GM23338 (cell line): Measurements from ENCODE around the gene RAB19. TPM values are rescaled to one million over a fixed set of nuclear protein-coding genes. Genes with fewer than 3 reads are reported as not detected.

ENCODE experiments used
- ATAC-seq: fragments of 200-7000 bp; cut with Tn5 transposase; 3 replicates; pipeline ENCODE4 v1.9.1; 2020
- DNase-seq: peaks from one replicate; pipeline ENCODE4 v3.0.0-alpha.2; 2015; ENCODE audit warnings: low spot score
- H2AFZ ChIP-seq: fragments of 200-600 bp; sonication (generic); 2 replicates; pipeline ENCODE4 v1.8.0; 2016; ENCODE audit warnings: antibody characterized with exemption, mild to moderate bottlenecking, moderate library complexity
- H3F3A ChIP-seq: fragments of 200-600 bp; sonication (generic); replicated peaks from 2 replicates; pipeline ENCODE4 v1.8.0; 2017; ENCODE audit warnings: antibody characterized with exemption, mixed run types, low read depth
- H3K27ac ChIP-seq: fragments of 200-600 bp; sonication (generic); 2 replicates; pipeline ENCODE4 v1.6.1; 2016; ENCODE audit warnings: low read depth
- H3K27me3 ChIP-seq: fragments of 200-600 bp; sonication (generic); 2 replicates; pipeline ENCODE4 v1.8.0; 2016; ENCODE audit warnings: mild to moderate bottlenecking, mixed run types, moderate library complexity; ENCODE audit not compliant: insufficient read depth
- H3K36me3 ChIP-seq: fragments of 200-600 bp; sonication (generic); 2 replicates; pipeline ENCODE4 v1.8.0; 2016; ENCODE audit warnings: mild to moderate bottlenecking; ENCODE audit not compliant: insufficient read depth
- H3K4me1 ChIP-seq: fragments of 200-600 bp; sonication (generic); 2 replicates; pipeline ENCODE4 v1.8.0; 2016; ENCODE audit warnings: mild to moderate bottlenecking, moderate library complexity; ENCODE audit not compliant: insufficient read depth
- H3K4me2 ChIP-seq: fragments of 200-600 bp; sonication (generic); 2 replicates; pipeline ENCODE4 v1.7.1; 2017; ENCODE audit warnings: mixed run types
- H3K4me3 ChIP-seq: fragments of 200-600 bp; sonication (generic); 2 replicates; pipeline ENCODE4 v1.6.1; 2016; ENCODE audit warnings: mixed run types
- H3K79me2 ChIP-seq: fragments of 200-600 bp; sonication (generic); replicated peaks from 2 replicates; pipeline ENCODE4 v1.8.0; 2017; ENCODE audit warnings: mild to moderate bottlenecking; ENCODE audit not compliant: insufficient read depth
- H3K9me2 ChIP-seq: fragments of 200-600 bp; sonication (generic); 2 replicates; pipeline ENCODE4 v1.8.0; 2017; ENCODE audit not compliant: insufficient read depth
- H4K20me1 ChIP-seq: fragments of 200-600 bp; sonication (generic); replicated peaks from 2 replicates; pipeline ENCODE4 v1.8.0; 2017; ENCODE audit warnings: mild to moderate bottlenecking; ENCODE audit not compliant: insufficient read depth
- H3K27ac Mint-ChIP-seq: 2 replicates; pipeline ENCODE4 v1.8.0; 2020; ENCODE audit warnings: inconsistent platforms, mild to moderate bottlenecking, moderate library complexity, mixed read lengths
- H3K27me3 Mint-ChIP-seq: 3 replicates; pipeline ENCODE4 v1.8.0; 2022; ENCODE audit warnings: low read depth, mild to moderate bottlenecking, moderate library complexity, mixed read lengths, inconsistent platforms; ENCODE audit not compliant: insufficient read depth, poor library complexity
- H3K36me3 Mint-ChIP-seq: 3 replicates; pipeline ENCODE4 v1.8.0; 2021; ENCODE audit warnings: low read depth, mild to moderate bottlenecking, inconsistent platforms, moderate library complexity, mixed read lengths
- H3K4me1 Mint-ChIP-seq: 3 replicates; pipeline ENCODE4 v1.8.0; 2020; ENCODE audit warnings: mild to moderate bottlenecking, inconsistent platforms, mixed read lengths
- H3K4me3 Mint-ChIP-seq: 3 replicates; pipeline ENCODE4 v1.8.0; 2021; ENCODE audit warnings: moderate library complexity, mild to moderate bottlenecking, inconsistent platforms, mixed read lengths
- H3K9me3 Mint-ChIP-seq: 3 replicates; pipeline ENCODE4 v1.8.0; 2020; ENCODE audit warnings: moderate library complexity, mild to moderate bottlenecking, inconsistent platforms, mixed read lengths
- CTCF ChIP-seq, 2 experiments: fragments of 200-600 bp in 1 of 2; sonication (generic) in 1 of 2; conservative IDR thresholded peaks; 2 replicates each; pipeline versions ENCODE4 v1.5.1 to v1.6.1; 2016 to 2017; ENCODE audit warnings: antibody characterized with exemption in 2 of 2, low read depth in 2 of 2, mild to moderate bottlenecking in 2 of 2, moderate library complexity in 1 of 2
- ETS1 ChIP-seq: IDR thresholded peaks from 2 replicates; pipeline ENCODE4 v1.6.1; 2016; ENCODE audit warnings: antibody characterized with exemption
- EZH2 ChIP-seq: fragments of 200-600 bp; sonication (generic); IDR thresholded peaks from one replicate; pipeline ENCODE4 v1.8.0; 2017; ENCODE audit warnings: antibody characterized with exemption, mild to moderate bottlenecking, low read depth; ENCODE audit not compliant: unreplicated experiment
- EZH2phosphoT487 ChIP-seq: fragments of 200-600 bp; sonication (generic); IDR thresholded peaks from one replicate; pipeline ENCODE4 v1.8.1; 2018; ENCODE audit warnings: antibody characterized with exemption; ENCODE audit not compliant: unreplicated experiment
- JUNB ChIP-seq: IDR thresholded peaks from one replicate; pipeline ENCODE4 v1.6.1; 2016; ENCODE audit warnings: antibody characterized with exemption; ENCODE audit not compliant: unreplicated experiment
- POLR2AphosphoS5 ChIP-seq: IDR thresholded peaks from 2 replicates; pipeline ENCODE4 v1.6.1; 2016; ENCODE audit warnings: antibody characterized with exemption, low read depth
- STAT1 ChIP-seq: IDR thresholded peaks from one replicate; pipeline ENCODE4 v1.6.1; 2016; ENCODE audit warnings: antibody characterized with exemption; ENCODE audit not compliant: unreplicated experiment
- ZNF114 ChIP-seq: fragments of 250-450 bp; sonication (Bioruptor Pico); IDR thresholded peaks from 2 replicates; pipeline ENCODE4 v1.5.0; 2020; ENCODE audit warnings: mild to moderate bottlenecking, moderate library complexity
- ZNF331 ChIP-seq: fragments of 250-450 bp; sonication (Bioruptor Pico); IDR thresholded peaks from 2 replicates; pipeline ENCODE4 v1.5.0; 2020; ENCODE audit warnings: low read depth, mild to moderate bottlenecking, moderate library complexity
- polyA plus RNA-seq: library from polyadenylated mRNA; unstranded; fragments of >200 nt; fragmentation: Nextera tagmentation; extraction: Ambion mirVana; gene quantifications from 2 replicates; pipeline ENCODE4 v1.2.1, GENCODE V29; 2016
- total RNA-seq: library from RNA; depleted of rRNA; stranded (reverse); fragments of >200 nt; shearing (Covaris generic); gene quantifications from 2 replicates; pipeline ENCODE4 v1.2.3, GENCODE V29; 2014
- TF ChIP-seq, protein P1 (sequence below): fragments of 250-450 bp; sonication (Bioruptor Pico); IDR thresholded peaks from 2 replicates; pipeline ENCODE4 v1.5.0; 2020; ENCODE audit warnings: mild to moderate bottlenecking, moderate library complexity
- TF ChIP-seq, protein P2 (sequence below): IDR thresholded peaks from one replicate; pipeline ENCODE4 v1.6.1; 2018; ENCODE audit warnings: antibody characterized with exemption; ENCODE audit not compliant: unreplicated experiment

RAB19 gene
- total and polyA plus RNA-seq, 2 experiments from 2014 or later, result 2.5 to 5.2 TPM

DNA sequence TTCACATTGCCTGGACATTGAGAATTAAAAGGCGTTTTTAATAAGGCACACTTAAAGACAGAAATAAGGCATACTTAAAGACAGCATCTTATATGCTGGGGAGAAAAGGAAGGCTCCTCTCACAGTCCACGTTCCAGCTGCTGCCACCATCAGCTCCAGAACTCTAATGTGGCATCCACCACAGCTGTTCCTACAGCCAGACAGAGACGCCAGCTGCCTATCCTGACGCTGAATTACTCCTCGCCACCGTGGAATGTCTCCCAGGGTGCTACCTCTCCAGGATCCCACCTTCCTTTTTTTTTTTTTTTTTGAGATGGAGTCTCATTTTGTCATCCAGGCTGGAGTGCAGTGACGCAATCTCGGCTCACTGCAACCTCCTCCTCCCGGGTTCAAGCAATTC is 36.3 kb upstream of the RAB19 start:
- Mint-ChIP-seq H3K9me3 (peaks cover 9% of the 10 kb centered on the region; the same call in 2 of the 3 replicates), H3K27ac (no peak overlapping the region), H3K4me1 (peaks cover 9% of the 10 kb centered on the region), H3K27me3 (no peaks in the 10 kb centered on the region), H3K4me3 (no peak overlapping the region), H3K36me3 (peaks cover 37% of the 10 kb centered on the region)
- Histone ChIP-seq H2AFZ (no peak overlapping the region), H3K4me1 (no peaks in the 10 kb centered on the region), H4K20me1 (no peaks in the 10 kb centered on the region; the same call in 1 of the 2 replicates), H3K27me3 (no peaks in the 10 kb centered on the region), H3K36me3 (0 out of 2 replicates have a peak, but pooled peaks cover 7% of the 10 kb centered on the region), H3K9me2 (no peaks in the 10 kb centered on the region), H3K79me2 (no peaks in the 10 kb centered on the region), H3K4me3 (no peak overlapping the region), H3K4me2 (no peak overlapping the region), H3F3A (no peaks in the 10 kb centered on the region; the same call in 1 of the 2 replicates), H3K27ac (no peak overlapping the region)
- TF ChIP-seq POLR2AphosphoS5 (no peak), EZH2 (no peak), STAT1 (no peak), JUNB (no peak), ZNF331 (CRISPR knock-in tag) (no peak), ZNF114 (no peak), CTCF (conservative IDR thresholded peaks at IDR 0.05; ENCODE audit: low read depth in 2 of 2) (no peak), EZH2phosphoT487 (no peak), ETS1 (no peak)
- TF ChIP-seq, protein P1, sequence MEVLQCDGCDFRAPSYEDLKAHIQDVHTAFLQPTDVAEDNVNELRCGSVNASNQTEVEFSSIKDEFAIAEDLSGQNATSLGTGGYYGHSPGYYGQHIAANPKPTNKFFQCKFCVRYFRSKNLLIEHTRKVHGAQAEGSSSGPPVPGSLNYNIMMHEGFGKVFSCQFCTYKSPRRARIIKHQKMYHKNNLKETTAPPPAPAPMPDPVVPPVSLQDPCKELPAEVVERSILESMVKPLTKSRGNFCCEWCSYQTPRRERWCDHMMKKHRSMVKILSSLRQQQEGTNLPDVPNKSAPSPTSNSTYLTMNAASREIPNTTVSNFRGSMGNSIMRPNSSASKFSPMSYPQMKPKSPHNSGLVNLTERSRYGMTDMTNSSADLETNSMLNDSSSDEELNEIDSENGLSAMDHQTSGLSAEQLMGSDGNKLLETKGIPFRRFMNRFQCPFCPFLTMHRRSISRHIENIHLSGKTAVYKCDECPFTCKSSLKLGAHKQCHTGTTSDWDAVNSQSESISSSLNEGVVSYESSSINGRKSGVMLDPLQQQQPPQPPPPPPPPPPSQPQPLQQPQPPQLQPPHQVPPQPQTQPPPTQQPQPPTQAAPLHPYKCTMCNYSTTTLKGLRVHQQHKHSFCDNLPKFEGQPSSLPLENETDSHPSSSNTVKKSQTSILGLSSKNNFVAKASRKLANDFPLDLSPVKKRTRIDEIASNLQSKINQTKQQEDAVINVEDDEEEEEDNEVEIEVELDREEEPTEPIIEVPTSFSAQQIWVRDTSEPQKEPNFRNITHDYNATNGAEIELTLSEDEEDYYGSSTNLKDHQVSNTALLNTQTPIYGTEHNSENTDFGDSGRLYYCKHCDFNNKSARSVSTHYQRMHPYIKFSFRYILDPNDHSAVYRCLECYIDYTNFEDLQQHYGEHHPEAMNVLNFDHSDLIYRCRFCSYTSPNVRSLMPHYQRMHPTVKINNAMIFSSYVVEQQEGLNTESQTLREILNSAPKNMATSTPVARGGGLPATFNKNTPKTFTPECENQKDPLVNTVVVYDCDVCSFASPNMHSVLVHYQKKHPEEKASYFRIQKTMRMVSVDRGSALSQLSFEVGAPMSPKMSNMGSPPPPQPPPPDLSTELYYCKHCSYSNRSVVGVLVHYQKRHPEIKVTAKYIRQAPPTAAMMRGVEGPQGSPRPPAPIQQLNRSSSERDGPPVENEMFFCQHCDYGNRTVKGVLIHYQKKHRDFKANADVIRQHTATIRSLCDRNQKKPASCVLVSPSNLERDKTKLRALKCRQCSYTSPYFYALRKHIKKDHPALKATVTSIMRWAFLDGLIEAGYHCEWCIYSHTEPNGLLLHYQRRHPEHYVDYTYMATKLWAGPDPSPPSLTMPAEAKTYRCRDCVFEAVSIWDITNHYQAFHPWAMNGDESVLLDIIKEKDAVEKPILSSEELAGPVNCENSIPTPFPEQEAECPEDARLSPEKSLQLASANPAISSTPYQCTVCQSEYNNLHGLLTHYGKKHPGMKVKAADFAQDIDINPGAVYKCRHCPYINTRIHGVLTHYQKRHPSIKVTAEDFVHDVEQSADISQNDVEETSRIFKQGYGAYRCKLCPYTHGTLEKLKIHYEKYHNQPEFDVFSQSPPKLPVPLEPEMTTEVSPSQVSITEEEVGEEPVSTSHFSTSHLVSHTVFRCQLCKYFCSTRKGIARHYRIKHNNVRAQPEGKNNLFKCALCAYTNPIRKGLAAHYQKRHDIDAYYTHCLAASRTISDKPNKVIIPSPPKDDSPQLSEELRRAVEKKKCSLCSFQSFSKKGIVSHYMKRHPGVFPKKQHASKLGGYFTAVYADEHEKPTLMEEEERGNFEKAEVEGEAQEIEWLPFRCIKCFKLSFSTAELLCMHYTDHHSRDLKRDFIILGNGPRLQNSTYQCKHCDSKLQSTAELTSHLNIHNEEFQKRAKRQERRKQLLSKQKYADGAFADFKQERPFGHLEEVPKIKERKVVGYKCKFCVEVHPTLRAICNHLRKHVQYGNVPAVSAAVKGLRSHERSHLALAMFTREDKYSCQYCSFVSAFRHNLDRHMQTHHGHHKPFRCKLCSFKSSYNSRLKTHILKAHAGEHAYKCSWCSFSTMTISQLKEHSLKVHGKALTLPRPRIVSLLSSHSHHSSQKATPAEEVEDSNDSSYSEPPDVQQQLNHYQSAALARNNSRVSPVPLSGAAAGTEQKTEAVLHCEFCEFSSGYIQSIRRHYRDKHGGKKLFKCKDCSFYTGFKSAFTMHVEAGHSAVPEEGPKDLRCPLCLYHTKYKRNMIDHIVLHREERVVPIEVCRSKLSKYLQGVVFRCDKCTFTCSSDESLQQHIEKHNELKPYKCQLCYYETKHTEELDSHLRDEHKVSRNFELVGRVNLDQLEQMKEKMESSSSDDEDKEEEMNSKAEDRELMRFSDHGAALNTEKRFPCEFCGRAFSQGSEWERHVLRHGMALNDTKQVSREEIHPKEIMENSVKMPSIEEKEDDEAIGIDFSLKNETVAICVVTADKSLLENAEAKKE (CRISPR knock-in tag), result no peak
- TF ChIP-seq, protein P2, sequence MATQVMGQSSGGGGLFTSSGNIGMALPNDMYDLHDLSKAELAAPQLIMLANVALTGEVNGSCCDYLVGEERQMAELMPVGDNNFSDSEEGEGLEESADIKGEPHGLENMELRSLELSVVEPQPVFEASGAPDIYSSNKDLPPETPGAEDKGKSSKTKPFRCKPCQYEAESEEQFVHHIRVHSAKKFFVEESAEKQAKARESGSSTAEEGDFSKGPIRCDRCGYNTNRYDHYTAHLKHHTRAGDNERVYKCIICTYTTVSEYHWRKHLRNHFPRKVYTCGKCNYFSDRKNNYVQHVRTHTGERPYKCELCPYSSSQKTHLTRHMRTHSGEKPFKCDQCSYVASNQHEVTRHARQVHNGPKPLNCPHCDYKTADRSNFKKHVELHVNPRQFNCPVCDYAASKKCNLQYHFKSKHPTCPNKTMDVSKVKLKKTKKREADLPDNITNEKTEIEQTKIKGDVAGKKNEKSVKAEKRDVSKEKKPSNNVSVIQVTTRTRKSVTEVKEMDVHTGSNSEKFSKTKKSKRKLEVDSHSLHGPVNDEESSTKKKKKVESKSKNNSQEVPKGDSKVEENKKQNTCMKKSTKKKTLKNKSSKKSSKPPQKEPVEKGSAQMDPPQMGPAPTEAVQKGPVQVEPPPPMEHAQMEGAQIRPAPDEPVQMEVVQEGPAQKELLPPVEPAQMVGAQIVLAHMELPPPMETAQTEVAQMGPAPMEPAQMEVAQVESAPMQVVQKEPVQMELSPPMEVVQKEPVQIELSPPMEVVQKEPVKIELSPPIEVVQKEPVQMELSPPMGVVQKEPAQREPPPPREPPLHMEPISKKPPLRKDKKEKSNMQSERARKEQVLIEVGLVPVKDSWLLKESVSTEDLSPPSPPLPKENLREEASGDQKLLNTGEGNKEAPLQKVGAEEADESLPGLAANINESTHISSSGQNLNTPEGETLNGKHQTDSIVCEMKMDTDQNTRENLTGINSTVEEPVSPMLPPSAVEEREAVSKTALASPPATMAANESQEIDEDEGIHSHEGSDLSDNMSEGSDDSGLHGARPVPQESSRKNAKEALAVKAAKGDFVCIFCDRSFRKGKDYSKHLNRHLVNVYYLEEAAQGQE, result no peak
- ATAC-seq, result no peak
- no peak for DNase-seq
